HTR-8/SVneo (cell line): Measurements from ENCODE around the gene NOMO2.
"Not testable (repeated sequence)": the region's sequence is repeated elsewhere in the genome, so short reads cannot be mapped to it uniquely, and the experiment has no call there.

ENCODE experiments used
- DNase-seq: peaks from one replicate; pipeline ENCODE4 v3.0.0; 2011; ENCODE audit warnings: low spot score, mixed read lengths; ENCODE audit not compliant: insufficient read length
- FAIRE-seq: peaks from 2 replicates; lab custom pipeline; 2011; peaks lifted over from hg19 to GRCh38; lab: Jason Lieb, UNC

Gene NOMO2

GRCh38 chr16:18531323-18531722, 30.6 kb downstream of the NOMO2 start:
- not testable (repeated sequence) for FAIRE-seq, DNase-seq

GRCh38 chr16:18530329-18530728, 31.6 kb downstream of the NOMO2 start:
- DNase-seq, FAIRE-seq: not testable (repeated sequence)

- DNase-seq: not testable (repeated sequence)
Measured at GRCh38 chr16:18526547-18526946, 35.4 kb downstream of the NOMO2 start.

GRCh38 chr16:18525882-18526482, 35.9 kb downstream of the NOMO2 start:
- not testable (repeated sequence) for FAIRE-seq, DNase-seq

More at GRCh38 chr16:18526547-18526946, 35.4 kb downstream of the NOMO2 start:
- FAIRE-seq: not testable (repeated sequence)

- FAIRE-seq, DNase-seq: not testable (repeated sequence)
Measured at GRCh38 chr16:18522637-18523036, 39.3 kb downstream of the NOMO2 start.

- not testable (repeated sequence) for DNase-seq, FAIRE-seq
Measured at GRCh38 chr16:18521445-18522181, 40.3 kb downstream of the NOMO2 start.

- FAIRE-seq, DNase-seq: not testable (repeated sequence)
Measured at GRCh38 chr16:18518536-18519283, 43.2 kb downstream of the NOMO2 start.

GRCh38 chr16:18498430-18498829, 63.5 kb downstream of the NOMO2 start:
- DNase-seq, FAIRE-seq: not testable (repeated sequence)

- FAIRE-seq: not testable (repeated sequence)
Measured at GRCh38 chr16:18497032-18497431, 64.9 kb downstream of the NOMO2 start.

GRCh38 chr16:18492118-18492897, 69.6 kb downstream of the NOMO2 start:
- not testable (repeated sequence) for FAIRE-seq, DNase-seq

More at GRCh38 chr16:18497032-18497431, 64.9 kb downstream of the NOMO2 start:
- DNase-seq: not testable (repeated sequence)

- not testable (repeated sequence) for DNase-seq, FAIRE-seq
Measured at GRCh38 chr16:18436025-18436424, 125.9 kb downstream of the NOMO2 start.

GRCh38 chr16:18415827-18416226, 146.1 kb downstream of the NOMO2 start:
- FAIRE-seq, DNase-seq: not testable (repeated sequence)

GRCh38 chr16:18409532-18410293, 152.2 kb downstream of the NOMO2 start:
- not testable (repeated sequence) for FAIRE-seq, DNase-seq

- not testable (repeated sequence) for FAIRE-seq
Measured at GRCh38 chr16:18401851-18402657, 159.8 kb downstream of the NOMO2 start.

GRCh38 chr16:18401159-18401558, 160.7 kb downstream of the NOMO2 start:
- not testable (repeated sequence) for FAIRE-seq

More at GRCh38 chr16:18401851-18402657, 159.8 kb downstream of the NOMO2 start:
- DNase-seq: not testable (repeated sequence)

GRCh38 chr16:18394363-18394762, 167.5 kb downstream of the NOMO2 start:
- not testable (repeated sequence) for FAIRE-seq

More at GRCh38 chr16:18401159-18401558, 160.7 kb downstream of the NOMO2 start:
- DNase-seq: not testable (repeated sequence)

GRCh38 chr16:18387767-18388166, 174.1 kb downstream of the NOMO2 start:
- not testable (repeated sequence) for FAIRE-seq, DNase-seq

More at GRCh38 chr16:18394363-18394762, 167.5 kb downstream of the NOMO2 start:
- not testable (repeated sequence) for DNase-seq

GRCh38 chr16:18386517-18386916, 175.4 kb downstream of the NOMO2 start:
- not testable (repeated sequence) for FAIRE-seq, DNase-seq
